Stimulated activated CD4-positive, alpha-beta T cell treated with anti-CD3 and anti-CD28 coated beads, Interleukin-2, amount 100 ng/mL, for 48 hours (primary cell): ENCODE data around the gene UPK3B.
A peak's percentile ranks its signal among the peaks of the same experiment; 100 is the strongest.
"Not testable (repeated sequence)": the region's sequence is repeated elsewhere in the genome, so short reads cannot be mapped to it uniquely, and the experiment has no call there.

Source experiments
- DNase-seq, 2 donors: peaks; one replicate each; pipeline ENCODE4 v3.0.0-alpha.2; 2020

Gene UPK3B

DNA sequence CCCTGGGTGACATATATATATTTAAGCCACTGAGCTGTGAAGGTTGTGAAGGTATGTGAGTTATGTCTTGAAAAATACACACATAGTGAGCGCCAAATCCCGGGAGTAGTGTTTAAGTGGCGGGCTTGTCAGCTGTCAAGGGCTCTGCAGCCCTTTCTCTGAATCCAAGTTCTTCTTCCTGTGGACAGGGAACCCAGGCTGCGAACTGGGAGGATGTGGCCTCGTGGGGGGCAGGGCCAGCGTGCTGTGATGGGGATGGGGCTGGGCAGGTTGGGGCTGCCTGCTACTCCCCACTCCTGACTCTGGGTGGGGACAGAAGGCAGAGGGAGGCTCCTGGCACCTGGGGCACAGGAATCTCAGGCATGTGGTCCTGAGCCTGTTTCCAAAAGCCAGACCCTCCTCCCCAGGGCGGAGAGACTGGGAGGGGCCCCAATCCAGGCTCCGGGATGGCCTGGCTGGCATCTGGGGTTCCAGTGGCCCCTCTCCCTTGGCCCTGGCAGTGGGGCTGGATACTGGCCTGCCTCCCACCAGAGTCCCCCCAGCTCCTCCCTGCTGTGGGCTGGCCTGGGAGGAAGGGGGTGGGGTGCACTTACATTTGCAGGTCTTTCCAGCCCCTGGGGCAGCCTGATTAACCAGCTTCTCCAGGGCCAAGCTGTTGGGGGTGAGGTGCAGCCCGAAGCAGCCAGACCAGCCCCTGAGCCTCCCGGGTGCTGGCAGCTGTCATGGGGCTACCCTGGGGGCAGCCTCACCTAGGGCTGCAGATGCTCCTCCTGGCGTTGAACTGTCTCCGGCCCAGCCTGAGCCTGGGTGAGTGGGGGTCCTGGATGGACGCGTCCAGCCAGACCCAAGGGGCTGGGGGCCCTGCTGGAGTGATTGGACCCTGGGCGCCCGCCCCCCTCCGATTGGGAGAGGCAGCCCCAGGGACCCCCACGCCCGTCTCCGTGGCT, at the start of gene UPK3B:
TSS of gene UPK3B (plus strand) at position 622 of the 947 bp plus-strand sequence. CDS start at position 723, 101 bp downstream.
- DNase-seq, result no peak

DNA sequence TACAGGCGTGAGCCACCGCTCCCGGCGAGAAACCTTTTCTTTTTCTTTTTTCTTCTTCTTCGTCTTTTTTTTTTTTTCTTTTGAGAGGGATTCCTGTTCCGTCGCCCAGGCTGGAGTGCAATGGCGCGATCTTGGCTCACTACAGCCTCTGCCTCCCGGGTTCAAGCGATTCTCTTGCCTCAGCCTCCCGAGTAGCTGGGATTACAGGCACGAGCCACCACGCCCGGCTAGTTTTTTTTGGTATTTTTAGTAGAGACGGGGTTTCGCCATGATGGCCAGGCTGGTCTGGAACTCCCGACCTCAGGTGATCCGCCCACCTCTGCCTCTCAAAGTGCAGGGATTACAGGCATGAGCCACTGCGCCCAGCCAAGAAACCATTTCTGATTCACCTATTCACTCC, 49.6 kb upstream of the UPK3B start:
- DNase-seq, result not testable (repeated sequence)

DNA sequence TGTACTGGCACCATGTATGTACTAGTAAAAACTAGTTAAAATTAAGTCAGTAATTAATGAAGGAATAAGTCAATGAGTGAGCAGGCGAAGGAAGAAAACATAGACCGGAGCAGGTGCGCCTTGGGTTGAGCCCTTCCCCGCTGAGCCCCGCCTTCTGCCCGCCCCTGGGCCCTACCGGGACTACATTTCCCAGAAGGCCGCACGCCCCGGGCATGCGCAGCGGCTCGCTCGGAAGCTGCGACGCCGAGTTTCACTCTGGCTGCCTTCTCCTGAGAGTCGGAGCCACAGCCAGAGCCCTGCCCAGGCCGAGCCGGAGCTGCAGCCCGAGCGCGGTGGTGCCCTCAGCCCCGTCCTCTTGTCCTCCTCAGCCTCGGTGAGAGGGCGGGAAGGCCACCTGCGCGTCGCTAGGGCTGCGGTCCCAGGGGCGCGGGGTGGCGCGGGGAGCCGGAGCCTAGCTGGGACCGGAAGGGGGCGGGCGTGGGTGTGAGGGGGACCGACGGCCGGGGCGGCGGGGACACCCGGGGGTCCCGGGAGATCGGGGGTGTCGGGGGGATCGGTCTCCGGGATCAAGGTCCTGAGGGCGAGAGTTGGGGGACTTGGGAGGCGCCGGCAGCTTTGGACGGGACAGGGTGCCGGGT, 48.8 kb upstream of the UPK3B start, which contains the start of gene DTX2:
TSS of gene DTX2 (plus strand) at position 246 of the 638 bp plus-strand sequence. CDS start 18,801 bp downstream, outside the sequence.
- peak; percentile 30 to 33 for DNase-seq

DNA sequence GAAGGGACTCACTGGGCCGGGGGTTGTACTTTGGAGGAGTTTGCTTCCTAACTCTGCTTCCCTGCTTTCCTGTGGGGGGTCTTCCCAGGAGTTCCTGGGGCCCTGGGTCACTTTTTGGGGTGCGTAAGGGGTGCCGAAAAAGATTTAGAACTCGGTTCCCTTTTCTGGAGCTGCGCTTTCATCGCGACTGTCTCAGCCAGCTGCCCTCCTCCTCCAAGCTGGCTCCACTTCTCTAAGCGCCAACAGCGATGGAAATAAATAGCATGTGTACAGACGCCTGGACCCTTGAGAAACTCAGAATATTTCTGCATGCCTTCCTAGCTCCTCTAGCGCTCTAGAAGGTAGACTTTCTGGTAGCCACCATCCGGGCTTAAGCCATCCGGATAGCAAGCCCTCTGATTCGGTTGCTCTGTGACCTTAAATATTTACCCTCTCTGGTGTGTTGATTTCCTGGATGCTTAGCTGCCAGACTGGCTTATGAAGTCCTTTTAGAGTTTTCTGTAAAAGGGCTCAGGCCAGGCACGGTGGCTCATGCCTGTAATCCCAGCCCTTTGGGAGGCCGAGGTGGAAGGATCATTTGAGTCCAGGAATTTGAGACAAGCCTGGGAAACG, 48.0 kb upstream of the UPK3B start:
- DNase-seq, result not testable (repeated sequence)

DNA sequence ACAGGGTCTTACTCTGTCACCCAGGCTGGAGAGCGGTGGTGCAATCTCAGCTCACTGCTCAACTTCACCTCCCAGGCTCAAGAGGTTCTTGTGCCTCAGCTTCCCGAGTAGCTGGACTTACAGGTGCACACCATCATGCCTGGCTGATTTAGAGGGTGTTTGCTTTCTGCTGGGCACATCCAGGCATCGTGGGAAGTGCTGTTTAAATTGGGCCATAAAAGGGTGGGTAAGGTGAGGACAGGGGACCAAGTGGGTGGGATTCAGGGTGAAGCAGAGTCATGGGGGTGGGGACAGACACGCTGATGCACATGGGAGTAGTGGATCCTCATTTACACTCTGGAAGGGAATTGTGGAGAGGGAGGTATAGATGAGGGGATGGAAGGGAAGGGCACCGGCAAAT, 45.4 kb upstream of the UPK3B start:
- not testable (repeated sequence) for DNase-seq

DNA sequence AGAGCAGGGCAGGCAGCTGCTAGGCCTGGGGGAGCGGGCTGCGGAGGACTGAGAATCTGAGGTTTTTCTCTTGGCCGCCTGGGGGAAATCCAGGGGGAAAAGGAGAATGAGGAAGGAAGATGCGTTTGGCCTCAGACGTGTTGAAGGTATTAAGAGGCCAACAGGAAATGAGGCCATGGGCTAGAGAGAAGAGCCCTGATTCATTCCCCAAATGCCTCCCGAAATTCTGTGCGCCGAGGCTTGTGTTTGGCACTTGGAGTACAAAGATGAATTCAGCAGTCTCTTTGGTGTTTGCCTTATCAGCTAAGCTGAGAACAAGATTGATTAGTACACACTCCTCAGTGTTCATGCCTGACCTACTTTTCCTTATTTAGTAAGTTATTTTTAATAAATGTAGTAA, 44.4 kb upstream of the UPK3B start:
- DNase-seq, result not testable (repeated sequence)

DNA sequence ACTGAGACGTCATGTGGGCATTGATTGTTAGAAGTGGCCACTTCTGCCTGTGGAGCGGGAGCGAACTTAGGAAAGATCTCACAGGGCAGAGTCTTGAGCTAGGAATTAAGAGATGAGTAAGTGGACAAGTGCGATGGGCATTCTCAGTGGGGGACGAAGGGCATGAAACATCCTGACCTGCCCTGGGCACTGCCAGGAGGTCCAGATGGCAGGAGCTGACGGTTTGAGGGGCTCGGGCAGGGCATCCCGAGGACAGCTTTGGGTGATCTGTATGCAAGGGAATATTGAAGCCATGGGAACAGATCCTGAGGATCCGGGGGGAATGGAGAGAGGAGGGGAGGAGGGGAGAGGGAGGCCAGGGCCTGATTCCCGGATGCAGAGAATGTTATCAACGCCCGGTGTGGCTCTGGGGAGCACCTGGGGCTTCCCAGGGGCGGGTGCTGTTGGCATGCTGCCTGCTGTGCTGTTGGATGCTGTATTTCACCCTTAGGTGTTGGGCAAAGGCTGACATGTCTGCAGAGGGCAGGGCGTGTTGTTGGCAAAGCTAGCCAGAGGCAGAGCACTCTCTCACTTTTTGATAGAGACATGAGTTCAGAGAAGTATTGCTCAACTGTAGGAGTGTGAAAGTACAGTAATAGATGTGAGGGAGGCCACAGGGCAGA, 42.5 kb upstream of the UPK3B start:
- DNase-seq, result not testable (repeated sequence)

DNA sequence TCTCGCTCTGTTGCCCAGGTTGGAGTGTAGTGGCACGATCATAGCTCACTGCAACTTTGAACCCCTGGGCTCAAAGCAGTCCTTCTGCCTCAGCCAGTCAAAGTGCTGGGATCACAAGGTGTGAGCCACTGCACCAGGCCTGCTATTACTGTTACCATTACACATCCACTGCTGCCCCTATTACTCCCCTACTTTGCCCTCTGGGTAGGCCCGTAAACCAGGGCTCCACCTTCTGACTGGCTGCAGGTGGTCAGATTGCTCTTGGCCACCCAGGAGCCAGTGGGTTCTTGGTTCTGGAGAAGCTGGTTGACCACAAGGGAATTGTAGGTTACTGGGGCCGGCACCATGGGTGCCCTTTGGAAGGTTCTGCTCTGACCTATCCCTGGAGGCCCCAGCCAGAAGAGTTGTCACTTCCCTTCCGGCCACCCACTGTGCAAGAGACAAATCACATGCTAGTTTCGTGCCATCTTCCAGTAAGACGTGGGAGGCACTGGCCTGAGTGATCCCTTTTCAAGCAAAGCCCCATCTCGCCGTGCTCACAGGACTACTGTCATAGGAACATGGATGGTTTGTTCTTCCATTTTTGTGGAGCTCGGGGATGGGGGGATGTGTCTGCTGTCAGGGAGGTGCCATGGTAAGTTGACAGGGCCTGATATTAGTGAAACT, 38.7 kb upstream of the UPK3B start:
- not testable (repeated sequence) for DNase-seq

DNA sequence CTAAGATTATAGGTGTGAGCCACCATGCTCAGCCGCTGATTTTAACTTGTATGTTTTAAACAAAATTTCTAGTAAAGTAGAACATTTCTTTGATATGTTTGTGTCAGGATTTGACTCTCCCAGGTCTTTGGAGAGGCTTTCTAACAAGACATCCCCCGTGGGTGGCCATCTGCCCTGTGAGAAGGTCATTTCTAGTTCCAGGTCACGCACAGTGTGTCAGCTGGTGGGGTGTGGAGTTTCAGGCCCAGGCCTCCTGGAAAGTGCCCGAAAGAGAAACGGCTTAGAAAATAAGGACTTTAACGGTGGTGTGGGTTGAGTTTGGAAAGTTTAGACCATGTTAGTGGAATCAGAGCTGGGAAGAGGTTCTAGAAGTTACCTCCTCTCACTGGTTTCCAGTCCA, 37.3 kb upstream of the UPK3B start:
- not testable (repeated sequence) for DNase-seq

DNA sequence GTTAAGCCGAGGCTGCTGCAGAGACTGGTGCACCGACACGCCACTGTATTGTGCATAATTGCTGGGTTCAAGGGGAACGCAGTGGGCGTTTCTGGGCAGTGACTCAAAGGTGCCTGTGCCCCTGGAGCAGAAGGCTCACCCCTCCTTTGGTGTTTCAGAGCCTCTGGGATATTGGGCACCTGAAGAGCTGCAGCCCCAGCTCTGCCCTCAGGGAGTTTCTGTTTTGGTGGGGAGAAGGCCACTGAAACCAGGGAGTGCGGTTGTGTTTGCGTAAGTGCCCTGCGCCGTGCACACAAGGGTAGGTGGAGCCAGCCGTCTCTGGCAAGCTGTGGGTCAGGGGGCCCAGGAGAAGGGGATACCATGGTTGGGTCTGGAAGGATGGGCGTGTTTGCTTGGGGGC, 34.1 kb upstream of the UPK3B start:
- not testable (repeated sequence) for DNase-seq

DNA sequence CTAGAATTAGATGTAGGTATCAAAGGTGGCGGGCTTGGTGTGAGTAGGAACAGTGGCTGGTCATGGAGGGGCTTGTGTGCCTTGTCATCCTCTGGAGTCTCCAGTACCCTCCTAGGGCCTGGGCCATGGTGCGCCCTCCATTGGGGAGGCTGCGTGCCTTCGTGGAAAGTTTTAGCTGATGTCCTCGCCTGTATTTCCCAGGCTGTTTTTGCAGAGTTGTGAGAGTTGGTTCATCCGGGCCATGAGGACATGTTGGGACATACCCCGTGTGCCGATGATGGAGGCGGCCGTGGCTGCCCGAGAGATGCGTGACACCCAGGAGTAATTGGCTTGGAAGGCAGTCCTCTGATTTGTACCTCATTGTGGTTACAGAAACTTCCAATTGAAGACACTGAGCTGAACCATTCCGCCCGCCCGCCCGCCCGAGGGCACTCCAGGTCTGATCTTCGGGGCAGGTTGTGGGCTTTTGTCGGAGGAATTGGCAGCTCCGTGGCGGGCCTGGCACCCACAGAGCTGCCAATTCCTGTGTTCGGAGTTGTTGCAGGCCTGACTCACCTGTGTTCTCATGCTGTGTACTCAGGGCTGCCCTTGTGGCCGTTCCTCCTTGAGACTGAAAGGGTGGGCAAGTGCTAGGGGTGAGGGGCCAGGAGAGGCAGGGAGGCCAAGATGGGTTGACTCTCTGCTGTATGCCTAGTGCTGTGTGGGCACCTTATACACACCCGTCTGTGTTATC, 33.4 kb upstream of the UPK3B start:
- not testable (repeated sequence) for DNase-seq

DNA sequence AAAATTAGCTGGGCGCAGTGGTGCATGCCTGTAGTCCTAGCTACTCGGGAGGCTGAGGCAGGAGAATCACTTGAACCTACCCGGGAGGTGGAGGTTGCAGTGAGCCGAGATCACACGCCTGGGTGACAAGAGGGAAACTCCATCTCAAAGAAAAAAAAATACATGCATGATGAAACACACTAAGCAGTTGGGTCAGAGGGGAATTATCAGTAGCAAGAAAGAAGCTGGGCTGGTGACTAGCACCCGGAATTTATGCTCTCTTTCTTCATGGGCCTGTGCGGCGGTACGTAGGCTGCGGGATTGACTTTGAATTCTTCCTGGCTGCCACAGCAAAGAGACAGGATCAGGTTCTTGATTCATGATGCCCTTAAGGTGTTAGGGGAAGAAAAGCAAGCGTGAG, 30.7 kb upstream of the UPK3B start:
- not testable (repeated sequence) for DNase-seq

DNA sequence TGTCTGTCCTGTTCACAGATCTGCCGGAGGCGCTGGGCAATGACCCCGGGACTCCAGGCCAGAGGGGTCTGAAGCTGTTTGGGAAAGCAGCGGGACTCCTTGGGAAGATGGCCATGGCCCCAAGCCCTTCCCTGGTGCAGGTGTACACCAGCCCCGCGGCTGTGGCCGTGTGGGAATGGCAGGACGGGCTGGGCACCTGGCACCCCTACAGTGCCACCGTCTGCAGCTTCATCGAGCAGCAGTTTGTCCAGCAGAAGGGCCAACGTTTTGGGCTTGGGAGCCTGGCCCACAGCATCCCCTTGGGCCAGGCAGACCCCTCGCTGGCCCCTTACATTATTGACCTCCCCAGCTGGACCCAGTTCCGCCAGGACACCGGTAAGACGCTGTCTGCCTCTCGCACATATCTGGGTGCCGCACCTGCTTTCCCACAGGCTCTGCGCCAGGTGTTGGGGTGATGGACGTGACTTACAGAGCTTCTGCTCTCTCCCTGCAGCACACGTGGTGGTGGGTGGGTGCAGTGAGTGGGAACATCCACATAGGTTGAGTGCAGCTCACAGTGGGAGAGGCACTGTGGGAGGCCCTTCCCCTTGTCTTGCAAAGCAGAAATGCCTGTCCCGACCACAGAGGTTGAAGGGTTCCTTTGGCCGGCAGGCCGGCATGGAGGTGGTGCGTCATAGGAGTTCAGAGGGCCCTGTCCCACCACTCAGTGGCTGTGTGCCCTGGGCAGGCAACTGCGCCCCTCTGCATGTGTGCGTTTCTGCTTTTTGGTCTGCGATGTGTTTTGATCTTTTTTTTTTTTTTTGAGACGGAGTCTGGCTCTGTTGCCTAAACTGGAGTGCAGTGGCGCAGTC, 29.7 kb upstream of the UPK3B start:
- DNase-seq, result not testable (repeated sequence)

DNA sequence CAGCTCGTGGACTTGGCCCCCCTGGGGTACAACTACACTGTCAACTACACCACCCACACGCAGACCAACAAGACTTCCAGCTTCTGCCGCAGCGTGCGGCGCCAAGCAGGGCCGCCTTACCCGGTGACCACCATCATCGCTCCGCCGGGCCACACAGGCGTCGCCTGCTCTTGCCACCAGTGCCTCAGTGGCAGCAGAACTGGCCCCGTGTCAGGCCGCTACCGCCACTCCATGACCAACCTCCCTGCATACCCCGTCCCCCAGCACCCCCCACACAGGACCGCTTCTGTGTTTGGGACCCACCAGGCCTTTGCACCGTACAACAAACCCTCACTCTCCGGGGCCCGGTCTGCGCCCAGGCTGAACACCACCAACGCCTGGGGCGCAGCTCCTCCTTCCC, 27.7 kb upstream of the UPK3B start:
- not testable (repeated sequence) for DNase-seq

DNA sequence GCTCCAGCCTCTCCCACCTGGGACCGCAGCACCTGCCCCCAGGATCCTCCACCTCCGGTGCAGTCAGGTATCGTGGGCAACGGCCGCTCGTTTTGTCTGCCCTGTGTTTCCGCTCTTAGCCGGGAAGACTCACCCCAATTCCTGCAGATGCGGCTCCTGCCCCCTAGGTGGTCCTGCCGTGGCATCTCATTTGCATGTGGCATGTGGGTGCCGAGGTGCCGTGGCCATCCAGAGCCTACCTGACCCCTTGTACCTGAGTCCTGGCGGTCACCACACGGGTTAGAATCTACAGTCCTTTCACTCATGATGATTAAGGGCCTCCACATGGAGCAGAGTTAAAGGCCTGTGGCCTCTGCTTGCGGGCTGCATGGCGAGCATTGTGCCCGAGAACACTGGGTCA, 27.3 kb upstream of the UPK3B start:
- not testable (repeated sequence) for DNase-seq

DNA sequence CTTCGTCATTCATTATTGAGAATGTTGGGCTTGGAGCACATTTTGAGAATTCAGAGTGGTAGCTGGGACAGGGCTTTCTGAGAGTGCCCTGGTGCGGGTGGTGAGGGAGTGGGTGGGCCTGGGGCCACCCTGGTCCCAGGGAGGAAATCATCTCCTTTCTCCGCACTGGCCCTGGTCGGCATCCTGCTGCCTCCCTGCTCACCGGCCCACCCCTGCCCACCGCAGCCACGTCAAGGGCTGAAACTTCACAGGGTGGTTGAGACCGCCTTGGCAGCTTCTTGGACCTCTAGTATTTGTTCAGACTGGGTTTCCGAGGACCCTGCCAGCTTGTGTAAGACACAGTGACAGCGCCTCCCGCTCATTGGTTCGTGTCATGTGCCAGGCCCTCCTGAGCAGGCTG, 25.9 kb upstream of the UPK3B start:
- not testable (repeated sequence) for DNase-seq

DNA sequence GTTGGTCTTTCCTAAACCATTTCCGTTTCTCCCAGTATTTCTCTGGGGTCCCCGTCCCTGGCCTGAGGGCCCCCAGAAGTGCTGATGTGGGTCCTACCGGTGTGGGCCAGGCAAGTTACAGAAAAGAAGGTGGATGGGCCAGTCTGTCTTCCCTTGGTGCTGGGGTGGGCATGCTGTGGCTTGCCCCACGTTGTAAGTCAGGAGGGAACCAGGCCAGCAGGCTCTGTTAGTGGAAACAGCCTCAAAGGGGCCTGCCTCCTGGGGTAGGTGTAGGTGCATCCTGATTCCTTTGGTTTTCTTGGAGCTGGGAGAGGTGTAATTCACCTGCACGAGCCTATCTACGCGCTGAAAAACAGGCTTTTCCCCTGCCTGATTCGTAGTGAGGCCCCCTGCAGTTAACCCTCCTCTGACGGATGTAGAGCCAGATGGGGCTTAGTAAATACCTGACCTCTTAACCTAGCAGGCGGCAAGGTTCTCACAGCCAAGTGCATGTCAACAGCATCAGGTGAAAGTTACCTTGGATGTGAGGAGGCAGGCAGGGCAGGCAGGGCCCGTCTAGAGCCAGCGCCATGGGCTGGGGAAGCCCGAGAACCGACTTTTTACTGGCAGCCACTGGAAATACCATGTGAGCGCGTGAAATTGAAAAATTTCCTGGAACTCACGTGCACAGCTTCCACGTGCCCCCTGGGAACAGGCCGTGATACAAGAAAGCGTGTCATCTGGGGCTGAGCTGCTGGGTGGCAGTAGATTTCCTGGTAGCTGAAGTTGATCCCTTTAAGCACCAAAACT, 24.3 kb upstream of the UPK3B start:
- DNase-seq, result not testable (repeated sequence)

DNA sequence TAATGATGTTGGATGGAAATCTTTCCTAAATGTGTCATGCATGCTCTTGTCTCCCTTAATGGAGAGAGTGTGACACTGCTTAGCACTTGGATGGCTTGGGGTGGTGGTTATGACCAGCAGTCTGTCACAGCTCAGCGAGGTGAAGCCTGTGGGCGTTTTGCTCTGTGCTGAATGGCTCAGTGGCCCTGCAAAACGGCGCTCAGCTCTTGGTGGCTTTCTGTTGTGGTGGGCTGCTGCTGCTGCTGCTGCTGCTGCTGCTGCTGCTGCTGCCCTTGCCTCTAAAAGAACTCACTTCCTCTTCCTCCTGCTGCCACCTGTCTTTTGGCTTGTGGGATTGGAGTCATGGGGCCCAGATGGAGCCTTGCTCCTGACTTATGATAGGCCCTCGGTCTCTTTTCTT, 23.7 kb upstream of the UPK3B start:
- DNase-seq, result peak in 1 of 2 donors; percentile 16

DNA sequence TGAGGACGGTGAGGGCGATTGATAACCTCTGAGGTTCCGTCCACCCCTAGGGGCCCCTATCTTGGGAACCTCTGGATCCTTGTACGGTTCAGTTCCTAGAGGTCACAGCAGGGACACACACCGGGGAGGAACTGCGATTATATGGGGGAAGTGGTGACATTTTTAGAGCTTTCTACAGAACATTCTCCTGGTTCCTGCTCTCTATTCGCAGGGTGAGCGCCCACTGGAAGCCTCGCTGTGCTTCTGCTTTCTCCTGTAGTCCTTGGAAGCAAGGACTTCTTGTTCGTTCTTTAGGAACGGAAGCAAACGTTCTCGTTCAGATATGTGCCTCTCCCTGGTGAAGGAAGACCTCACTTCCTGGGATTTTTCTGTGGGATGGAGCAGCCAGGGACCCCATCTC, 22.4 kb upstream of the UPK3B start:
- not testable (repeated sequence) for DNase-seq

DNA sequence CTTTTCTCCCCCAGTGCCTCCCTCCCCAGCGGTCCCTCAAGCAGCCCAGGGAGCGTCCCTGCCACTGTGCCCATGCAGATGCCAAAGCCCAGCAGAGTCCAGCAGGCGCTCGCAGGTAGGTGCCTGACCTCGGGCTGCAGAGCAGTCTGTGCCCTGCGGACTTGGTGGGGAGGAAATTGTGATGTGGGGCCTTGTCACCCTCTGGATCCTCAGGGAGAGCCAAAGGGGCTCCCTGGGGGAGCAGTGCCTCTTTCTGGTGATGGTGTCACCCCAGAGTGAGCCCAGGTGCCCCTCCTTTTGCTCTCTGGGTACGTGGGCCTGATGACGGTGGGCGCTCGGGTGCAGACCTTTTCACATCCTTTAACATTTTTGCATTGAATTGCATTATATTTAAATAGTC, 18.2 kb upstream of the UPK3B start:
- not testable (repeated sequence) for DNase-seq
